ENCODE data around the gene HGF.

- TF ChIP-seq, protein P1, sequence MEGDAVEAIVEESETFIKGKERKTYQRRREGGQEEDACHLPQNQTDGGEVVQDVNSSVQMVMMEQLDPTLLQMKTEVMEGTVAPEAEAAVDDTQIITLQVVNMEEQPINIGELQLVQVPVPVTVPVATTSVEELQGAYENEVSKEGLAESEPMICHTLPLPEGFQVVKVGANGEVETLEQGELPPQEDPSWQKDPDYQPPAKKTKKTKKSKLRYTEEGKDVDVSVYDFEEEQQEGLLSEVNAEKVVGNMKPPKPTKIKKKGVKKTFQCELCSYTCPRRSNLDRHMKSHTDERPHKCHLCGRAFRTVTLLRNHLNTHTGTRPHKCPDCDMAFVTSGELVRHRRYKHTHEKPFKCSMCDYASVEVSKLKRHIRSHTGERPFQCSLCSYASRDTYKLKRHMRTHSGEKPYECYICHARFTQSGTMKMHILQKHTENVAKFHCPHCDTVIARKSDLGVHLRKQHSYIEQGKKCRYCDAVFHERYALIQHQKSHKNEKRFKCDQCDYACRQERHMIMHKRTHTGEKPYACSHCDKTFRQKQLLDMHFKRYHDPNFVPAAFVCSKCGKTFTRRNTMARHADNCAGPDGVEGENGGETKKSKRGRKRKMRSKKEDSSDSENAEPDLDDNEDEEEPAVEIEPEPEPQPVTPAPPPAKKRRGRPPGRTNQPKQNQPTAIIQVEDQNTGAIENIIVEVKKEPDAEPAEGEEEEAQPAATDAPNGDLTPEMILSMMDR (IDR thresholded peaks at IDR 0.05): no peak
- no peak for TF ChIP-seq POLR2A (IDR thresholded peaks at IDR 0.05)
Measured at GRCh38 chr7:81705206-81705605, 64.6 kb downstream of the HGF start.

Measured in stomach (tissue), 4 donors.